ENCODE data around the gene SLC30A2.
"Not testable (repeated sequence)": the region's sequence is repeated elsewhere in the genome, so short reads cannot be mapped to it uniquely, and the experiment has no call there.

The SLC30A2 gene, protein sequence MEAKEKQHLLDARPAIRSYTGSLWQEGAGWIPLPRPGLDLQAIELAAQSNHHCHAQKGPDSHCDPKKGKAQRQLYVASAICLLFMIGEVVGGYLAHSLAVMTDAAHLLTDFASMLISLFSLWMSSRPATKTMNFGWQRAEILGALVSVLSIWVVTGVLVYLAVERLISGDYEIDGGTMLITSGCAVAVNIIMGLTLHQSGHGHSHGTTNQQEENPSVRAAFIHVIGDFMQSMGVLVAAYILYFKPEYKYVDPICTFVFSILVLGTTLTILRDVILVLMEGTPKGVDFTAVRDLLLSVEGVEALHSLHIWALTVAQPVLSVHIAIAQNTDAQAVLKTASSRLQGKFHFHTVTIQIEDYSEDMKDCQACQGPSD

DNA sequence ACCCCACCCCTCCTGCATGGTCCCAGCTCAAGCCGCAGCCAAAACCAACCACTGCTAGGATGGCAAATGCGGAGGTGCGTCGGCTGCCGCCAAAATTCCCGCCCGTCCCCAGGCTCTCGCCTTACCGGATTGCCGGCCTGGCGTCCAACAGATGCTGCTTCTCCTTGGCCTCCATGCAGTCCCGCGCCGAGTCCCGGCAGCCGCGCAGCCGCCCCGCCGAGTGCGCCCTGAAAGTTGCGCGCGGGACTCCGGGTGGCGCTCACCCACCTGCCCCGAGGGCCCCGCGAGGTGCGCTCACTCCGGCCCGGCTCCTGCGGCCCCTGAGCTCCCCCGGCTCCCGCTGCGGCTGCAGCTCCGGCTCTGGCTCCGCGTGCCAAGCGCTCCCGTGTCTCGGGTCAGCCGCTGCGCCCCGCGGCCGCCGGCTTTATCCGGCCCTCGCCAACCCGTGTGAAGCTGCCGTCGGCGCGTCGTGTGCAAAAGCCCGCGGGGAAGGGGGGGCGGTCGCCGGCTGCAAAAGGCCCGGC lies at the start of gene SLC30A2:
Gene SLC30A2 (minus strand): TSS at position 397 of the 524 bp plus-strand sequence. CDS start 222 bp downstream, at position 175.
- DNase-seq (ENCODE audit: low read depth) = no peak
- H3K4me3 ChIP-seq (ENCODE audit: low read length) = no peak within 1 kb of the TSS
- TF ChIP-seq, protein P1, sequence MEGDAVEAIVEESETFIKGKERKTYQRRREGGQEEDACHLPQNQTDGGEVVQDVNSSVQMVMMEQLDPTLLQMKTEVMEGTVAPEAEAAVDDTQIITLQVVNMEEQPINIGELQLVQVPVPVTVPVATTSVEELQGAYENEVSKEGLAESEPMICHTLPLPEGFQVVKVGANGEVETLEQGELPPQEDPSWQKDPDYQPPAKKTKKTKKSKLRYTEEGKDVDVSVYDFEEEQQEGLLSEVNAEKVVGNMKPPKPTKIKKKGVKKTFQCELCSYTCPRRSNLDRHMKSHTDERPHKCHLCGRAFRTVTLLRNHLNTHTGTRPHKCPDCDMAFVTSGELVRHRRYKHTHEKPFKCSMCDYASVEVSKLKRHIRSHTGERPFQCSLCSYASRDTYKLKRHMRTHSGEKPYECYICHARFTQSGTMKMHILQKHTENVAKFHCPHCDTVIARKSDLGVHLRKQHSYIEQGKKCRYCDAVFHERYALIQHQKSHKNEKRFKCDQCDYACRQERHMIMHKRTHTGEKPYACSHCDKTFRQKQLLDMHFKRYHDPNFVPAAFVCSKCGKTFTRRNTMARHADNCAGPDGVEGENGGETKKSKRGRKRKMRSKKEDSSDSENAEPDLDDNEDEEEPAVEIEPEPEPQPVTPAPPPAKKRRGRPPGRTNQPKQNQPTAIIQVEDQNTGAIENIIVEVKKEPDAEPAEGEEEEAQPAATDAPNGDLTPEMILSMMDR (IDR thresholded peaks at IDR 0.05; ENCODE audit: insufficient read depth, low read depth, low read length, missing control alignments) = no peak

GRCh38 chr1:26094677-26095383 lies 48.9 kb upstream of the SLC30A2 start:
- no peak overlapping the region for H3K4me3 ChIP-seq (ENCODE audit: low read length)
- no peak for DNase-seq (ENCODE audit: low read depth)
- TF ChIP-seq, protein P1 (IDR thresholded peaks at IDR 0.05; ENCODE audit: insufficient read depth, low read depth, low read length, missing control alignments) = no peak

- TF ChIP-seq, protein P1 (IDR thresholded peaks at IDR 0.05; ENCODE audit: insufficient read depth, low read depth, low read length, missing control alignments) = no peak
- no peak overlapping the region for H3K4me3 ChIP-seq (ENCODE audit: low read length)
- DNase-seq (ENCODE audit: low read depth) = no peak
These were observed 48.3 kb upstream of the SLC30A2 start for GRCh38 chr1:26094076-26094669.

DNA sequence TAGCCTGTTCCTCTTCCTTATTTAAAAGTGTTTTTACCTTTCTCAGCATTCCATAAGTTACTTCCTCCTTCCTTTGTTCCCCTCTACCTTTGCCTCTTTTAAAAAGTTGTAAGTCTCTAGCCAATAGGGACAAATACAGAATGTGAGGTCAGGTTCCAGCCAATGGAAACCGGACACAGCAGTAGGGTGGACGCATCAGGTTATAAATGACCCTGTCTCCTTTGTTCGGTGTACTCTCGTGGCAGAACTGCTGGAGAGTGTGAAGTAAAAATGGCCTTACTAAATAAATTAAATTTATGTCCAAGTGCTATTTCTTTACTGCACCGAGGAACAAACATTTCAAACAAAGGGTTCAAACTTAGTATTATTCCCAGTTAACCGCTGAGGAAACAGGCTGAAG lies 47.7 kb upstream of the SLC30A2 start:
- H3K4me3 ChIP-seq (ENCODE audit: low read length) = not testable (repeated sequence)
- peak; percentile 24 for DNase-seq (ENCODE audit: low read depth)

DNA sequence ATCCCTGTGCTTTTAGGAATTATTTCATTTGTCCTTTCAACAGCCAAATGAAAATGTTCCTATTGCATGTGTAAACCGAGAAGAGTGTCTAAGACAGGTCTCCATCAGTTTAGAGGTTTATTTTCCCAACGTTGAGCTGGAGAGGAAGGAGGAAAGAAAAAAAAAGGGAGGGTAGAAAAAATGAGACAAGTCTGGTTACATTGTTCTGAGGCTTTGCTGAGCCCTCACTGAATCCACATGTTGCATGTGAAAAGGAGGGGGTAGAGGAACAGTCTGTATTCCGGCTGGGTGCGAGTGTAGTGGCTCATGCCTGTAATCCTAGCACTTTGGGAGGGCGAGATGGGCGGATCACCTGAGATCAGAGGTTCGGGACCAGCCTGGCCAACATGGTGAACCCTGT lies 46.5 kb upstream of the SLC30A2 start:
- TF ChIP-seq, protein P1 (IDR thresholded peaks at IDR 0.05; ENCODE audit: insufficient read depth, low read depth, low read length, missing control alignments) = no peak

GRCh38 chr1:26090893-26091292 lies 45.0 kb upstream of the SLC30A2 start:
- TF ChIP-seq, protein P1 (IDR thresholded peaks at IDR 0.05; ENCODE audit: insufficient read depth, low read depth, low read length, missing control alignments) = no peak
- no peak overlapping the region for H3K4me3 ChIP-seq (ENCODE audit: low read length)
- DNase-seq (ENCODE audit: low read depth) = no peak

More for the DNA sequence above, 46.5 kb upstream of the SLC30A2 start:
- H3K4me3 ChIP-seq (ENCODE audit: low read length) = no peak overlapping the region
- DNase-seq (ENCODE audit: low read depth) = no peak

- TF ChIP-seq, protein P1 (IDR thresholded peaks at IDR 0.05; ENCODE audit: insufficient read depth, low read depth, low read length, missing control alignments) = no peak
- H3K4me3 ChIP-seq (ENCODE audit: low read length) = no peak overlapping the region
- DNase-seq (ENCODE audit: low read depth) = no peak
These were observed 43.2 kb upstream of the SLC30A2 start for GRCh38 chr1:26089125-26089524.
